Suprapubic skin (tissue), 3 donors: Measurements from ENCODE around the gene KL.

Experiments used
- CTCF ChIP-seq, 2 donors: fragments of 200-600 bp in 1 of 2; fragments of 450-650 bp in 1 of 2; sonication (generic) in 1 of 2; IDR thresholded peaks; one replicate each; pipeline ENCODE4 v1.5.1; 2016 to 2019; ENCODE audit warnings: antibody characterized with exemption in 2 of 2, mild to moderate bottlenecking in 1 of 2, moderate library complexity in 1 of 2
- POLR2A ChIP-seq, 2 donors: fragments of 450-650 bp; IDR thresholded peaks; one replicate each; pipeline ENCODE4 v1.6.1; 2017; ENCODE audit warnings: antibody characterized with exemption in 2 of 2, mild to moderate bottlenecking in 2 of 2, moderate library complexity in 2 of 2

DNA sequence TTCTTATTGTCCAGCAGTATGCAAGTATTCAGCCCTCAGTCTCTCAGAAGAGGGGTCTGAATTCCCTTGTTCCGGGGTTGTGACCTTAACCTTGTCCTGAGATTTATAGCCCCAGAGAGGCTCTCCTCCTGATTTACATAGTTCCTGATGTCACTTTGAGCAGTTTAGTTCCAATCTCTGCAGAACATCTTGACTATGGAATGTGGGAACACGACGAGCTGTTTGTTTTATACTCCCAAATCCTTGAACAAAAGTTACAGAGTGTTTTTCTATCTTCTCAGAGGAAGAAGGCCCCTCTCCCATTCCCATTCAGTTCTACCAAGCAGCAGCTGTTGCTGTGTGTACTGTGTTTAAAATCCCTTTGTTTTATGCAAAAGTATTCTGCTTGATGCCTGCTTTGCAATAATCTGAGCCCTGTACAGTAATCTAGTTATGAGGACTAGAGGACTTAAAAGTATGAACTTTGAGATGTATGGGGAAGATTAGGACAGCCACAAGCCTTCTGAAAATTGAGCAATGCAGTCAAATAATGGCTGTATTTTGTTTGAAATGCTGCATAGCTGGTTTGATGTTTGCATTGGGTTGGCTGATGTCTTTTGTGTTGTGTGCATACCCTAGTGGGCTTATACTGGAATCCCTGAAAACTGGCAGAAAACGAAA is 74.7 kb downstream of the KL start:
- TF ChIP-seq CTCF (IDR thresholded peaks at IDR 0.05) (no peak), POLR2A (IDR thresholded peaks at IDR 0.05) (no peak)
